Measurements from ENCODE around the gene SIPA1L3. TPM values are rescaled to one million over a fixed set of nuclear protein-coding genes. Genes with fewer than 3 reads are reported as not detected.

The SIPA1L3 gene
- total RNA-seq, 1 donor from 2014 or later: 29.6 TPM

DNA sequence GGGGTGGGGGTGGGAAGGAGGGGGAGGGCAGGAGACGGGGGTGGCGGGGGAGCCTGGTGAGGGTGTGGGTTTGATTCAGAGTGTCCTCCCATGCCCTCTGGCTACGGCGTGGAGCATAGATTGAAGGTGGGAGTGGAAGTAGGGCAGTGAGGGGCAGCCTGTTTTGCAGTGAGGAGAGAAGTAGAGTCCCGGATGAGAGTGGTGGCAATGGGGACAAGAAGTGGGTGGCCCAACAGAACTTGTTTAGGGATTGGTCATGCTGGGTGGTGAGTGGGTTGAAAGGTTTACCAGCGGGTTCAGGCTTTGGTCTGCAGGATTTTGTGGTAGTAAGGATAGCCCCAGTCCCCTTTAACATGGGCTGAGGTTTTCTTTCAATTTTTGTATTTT, 35.5 kb downstream of the SIPA1L3 start:
- no peaks in the 10 kb centered on the region for H3K4me1 Mint-ChIP-seq (ENCODE audit: unreplicated experiment)
- no peak for DNase-seq (ENCODE audit: low spot score)
- peaks cover 3% of the 10 kb centered on the region for H3K27me3 Mint-ChIP-seq (ENCODE audit: unreplicated experiment)
- no peak overlapping the region for H3K27ac Mint-ChIP-seq (ENCODE audit: unreplicated experiment)
- H3K9me3 Mint-ChIP-seq (ENCODE audit: unreplicated experiment): no peaks in the 10 kb centered on the region
- H3K4me3 Mint-ChIP-seq (ENCODE audit: unreplicated experiment): no peak overlapping the region
- H3K36me3 Mint-ChIP-seq (ENCODE audit: low read depth, unreplicated experiment): peaks cover 9% of the 10 kb centered on the region
- TF ChIP-seq, protein P1, sequence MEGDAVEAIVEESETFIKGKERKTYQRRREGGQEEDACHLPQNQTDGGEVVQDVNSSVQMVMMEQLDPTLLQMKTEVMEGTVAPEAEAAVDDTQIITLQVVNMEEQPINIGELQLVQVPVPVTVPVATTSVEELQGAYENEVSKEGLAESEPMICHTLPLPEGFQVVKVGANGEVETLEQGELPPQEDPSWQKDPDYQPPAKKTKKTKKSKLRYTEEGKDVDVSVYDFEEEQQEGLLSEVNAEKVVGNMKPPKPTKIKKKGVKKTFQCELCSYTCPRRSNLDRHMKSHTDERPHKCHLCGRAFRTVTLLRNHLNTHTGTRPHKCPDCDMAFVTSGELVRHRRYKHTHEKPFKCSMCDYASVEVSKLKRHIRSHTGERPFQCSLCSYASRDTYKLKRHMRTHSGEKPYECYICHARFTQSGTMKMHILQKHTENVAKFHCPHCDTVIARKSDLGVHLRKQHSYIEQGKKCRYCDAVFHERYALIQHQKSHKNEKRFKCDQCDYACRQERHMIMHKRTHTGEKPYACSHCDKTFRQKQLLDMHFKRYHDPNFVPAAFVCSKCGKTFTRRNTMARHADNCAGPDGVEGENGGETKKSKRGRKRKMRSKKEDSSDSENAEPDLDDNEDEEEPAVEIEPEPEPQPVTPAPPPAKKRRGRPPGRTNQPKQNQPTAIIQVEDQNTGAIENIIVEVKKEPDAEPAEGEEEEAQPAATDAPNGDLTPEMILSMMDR (IDR thresholded peaks at IDR 0.05; ENCODE audit: unreplicated experiment): no peak

DNA sequence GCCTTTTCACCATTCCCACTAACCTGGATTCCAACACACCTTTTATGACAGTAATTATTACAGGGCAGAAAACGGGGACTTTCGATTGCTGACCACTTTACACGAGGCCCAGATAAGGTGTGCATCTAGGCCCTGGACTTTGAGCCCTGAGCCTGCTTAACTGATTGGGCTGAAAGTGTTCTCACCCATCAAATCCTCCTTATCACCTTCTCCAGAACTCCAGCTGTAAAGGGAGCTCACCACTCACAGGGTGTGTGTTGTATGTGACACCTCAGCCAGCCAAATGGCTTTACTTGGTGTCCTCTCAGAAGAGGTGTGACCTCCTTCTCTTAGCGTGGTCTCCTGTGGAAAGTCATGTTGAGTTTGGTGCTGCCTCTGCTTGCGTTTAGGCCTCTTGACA, 36.5 kb downstream of the SIPA1L3 start:
- Mint-ChIP-seq H3K27ac (ENCODE audit: unreplicated experiment) (no peak overlapping the region), H3K9me3 (ENCODE audit: unreplicated experiment) (no peaks in the 10 kb centered on the region), H3K4me1 (ENCODE audit: unreplicated experiment) (no peaks in the 10 kb centered on the region), H3K36me3 (ENCODE audit: low read depth, unreplicated experiment) (peaks cover 9% of the 10 kb centered on the region), H3K4me3 (ENCODE audit: unreplicated experiment) (no peak overlapping the region), H3K27me3 (ENCODE audit: unreplicated experiment) (peaks cover 1% of the 10 kb centered on the region)
- no peak for DNase-seq (ENCODE audit: low spot score)
- TF ChIP-seq, protein P1 (IDR thresholded peaks at IDR 0.05; ENCODE audit: unreplicated experiment): no peak

- TF ChIP-seq, protein P1 (IDR thresholded peaks at IDR 0.05; ENCODE audit: unreplicated experiment): no peak
- H3K4me3 Mint-ChIP-seq (ENCODE audit: unreplicated experiment): no peak overlapping the region
- H3K4me1 Mint-ChIP-seq (ENCODE audit: unreplicated experiment): peaks cover 10% of the 10 kb centered on the region
- H3K9me3 Mint-ChIP-seq (ENCODE audit: unreplicated experiment): no peaks in the 10 kb centered on the region
- H3K27me3 Mint-ChIP-seq (ENCODE audit: unreplicated experiment): peaks cover 1% of the 10 kb centered on the region
- H3K36me3 Mint-ChIP-seq (ENCODE audit: low read depth, unreplicated experiment): peaks cover 5% of the 10 kb centered on the region
- no peak overlapping the region for H3K27ac Mint-ChIP-seq (ENCODE audit: unreplicated experiment)
- no peak for DNase-seq (ENCODE audit: low spot score)
Measured at GRCh38 chr19:37946132-37946531, 39.1 kb downstream of the SIPA1L3 start.

- Mint-ChIP-seq H3K27ac (ENCODE audit: unreplicated experiment) (no peak overlapping the region), H3K9me3 (ENCODE audit: unreplicated experiment) (no peaks in the 10 kb centered on the region), H3K4me1 (ENCODE audit: unreplicated experiment) (peaks cover 10% of the 10 kb centered on the region), H3K4me3 (ENCODE audit: unreplicated experiment) (no peak overlapping the region), H3K27me3 (ENCODE audit: unreplicated experiment) (no peaks in the 10 kb centered on the region), H3K36me3 (ENCODE audit: low read depth, unreplicated experiment) (no peaks in the 10 kb centered on the region)
- TF ChIP-seq, protein P1 (IDR thresholded peaks at IDR 0.05; ENCODE audit: unreplicated experiment): no peak
- DNase-seq (ENCODE audit: low spot score): no peak
Measured at GRCh38 chr19:37947778-37948177, 40.8 kb downstream of the SIPA1L3 start.

DNA sequence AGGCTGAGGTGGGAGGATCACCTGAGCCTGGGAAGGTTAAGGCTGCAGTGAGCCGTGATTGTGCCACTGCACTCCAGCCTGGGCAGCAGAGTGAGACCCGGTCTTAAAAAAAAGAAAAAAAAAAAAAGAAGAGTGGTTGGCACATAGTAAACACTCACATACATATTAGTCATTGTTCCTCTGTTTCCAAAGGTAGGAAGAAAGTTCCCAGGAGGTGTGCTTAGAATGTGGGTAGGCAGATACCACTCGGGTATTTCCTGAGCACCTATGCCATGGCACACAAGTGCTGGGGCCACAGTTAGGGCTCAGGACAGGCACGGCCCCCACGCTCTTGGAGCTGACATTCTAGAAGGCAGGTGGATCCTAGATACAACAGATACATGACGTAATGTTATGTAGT, 41.4 kb downstream of the SIPA1L3 start:
- Mint-ChIP-seq H3K27me3 (ENCODE audit: unreplicated experiment) (no peaks in the 10 kb centered on the region), H3K36me3 (ENCODE audit: low read depth, unreplicated experiment) (no peaks in the 10 kb centered on the region), H3K4me1 (ENCODE audit: unreplicated experiment) (peaks cover 10% of the 10 kb centered on the region), H3K4me3 (ENCODE audit: unreplicated experiment) (no peak overlapping the region), H3K27ac (ENCODE audit: unreplicated experiment) (no peak overlapping the region), H3K9me3 (ENCODE audit: unreplicated experiment) (no peaks in the 10 kb centered on the region)
- TF ChIP-seq, protein P1 (IDR thresholded peaks at IDR 0.05; ENCODE audit: unreplicated experiment): no peak
- DNase-seq (ENCODE audit: low spot score): no peak

Data from endothelial cell (in vitro differentiated cells).